ENCODE measurements around the gene IL17RB. TPM values are rescaled to one million over a fixed set of nuclear protein-coding genes. Genes with fewer than 3 reads are reported as not detected.

Gene IL17RB
- total and polyA plus RNA-seq, 2 of the 8 experiments (the other 6 are each of a cell fraction or from before 2014, with no cell fraction given), result 7.0 to 24.6 TPM

DNA sequence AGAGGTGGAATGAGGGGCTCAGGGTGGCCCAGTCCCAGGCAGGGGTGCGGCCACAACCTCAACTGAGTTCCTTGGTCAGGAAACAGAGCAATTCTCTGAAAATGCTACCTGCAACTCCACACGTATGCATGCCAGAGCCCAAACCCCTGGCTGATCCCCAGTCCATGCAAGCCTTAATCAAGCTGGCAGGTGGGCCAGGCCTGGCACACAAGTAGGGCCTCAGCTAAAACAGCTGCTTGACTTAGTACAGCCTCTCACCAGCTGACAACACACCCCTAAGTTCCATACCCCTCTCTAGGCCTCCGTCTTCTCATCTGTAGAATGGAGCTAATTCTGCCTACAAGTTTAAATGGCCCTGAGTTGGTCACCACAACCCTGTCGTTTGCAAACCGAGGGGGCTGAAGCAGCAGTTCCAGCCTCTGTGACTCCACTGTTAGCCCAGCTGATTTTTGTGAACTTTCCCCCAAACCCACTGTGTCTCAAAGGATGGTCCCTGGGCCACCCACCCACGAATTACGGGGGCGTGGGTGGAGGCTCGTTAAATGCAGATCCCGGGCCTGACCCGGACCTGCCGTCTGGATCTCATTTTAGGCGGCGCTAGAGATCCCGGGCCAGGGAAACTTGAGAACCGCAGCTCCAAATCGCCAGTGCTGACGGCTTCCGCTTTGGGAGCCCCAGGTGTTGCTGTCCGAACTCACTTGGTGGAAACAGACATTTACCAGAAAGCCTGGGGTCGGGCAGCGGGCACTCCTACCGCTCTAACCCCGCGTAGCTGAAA, 1.1 kb upstream of the IL17RB start (continued):
- TF ChIP-seq CHD7 (IDR thresholded peaks at IDR 0.05; ENCODE audit: insufficient replicate concordance, low read length), result no peak
- TF ChIP-seq KDM1A (IDR thresholded peaks at IDR 0.05; ENCODE audit: borderline replicate concordance, low read length), result peak; percentile 91
- peak; percentile 9 to 49 (median 30); a peak in 3 of 4 replicates for TF ChIP-seq CTCF (IDR thresholded peaks at IDR 0.05; ENCODE audit: control extremely low read depth in 1 of 3, insufficient read depth in 1 of 3, low read depth in 1 of 3, low read length in 3 of 3)
- peak in 1 of 2 experiments; percentile 45; a peak in 2 of 3 replicates for TF ChIP-seq POLR2A (IDR thresholded peaks at IDR 0.05; ENCODE audit: control extremely low read depth in 1 of 2, low read depth in 2 of 2, low read length in 2 of 2)
- TF ChIP-seq GABPA (IDR thresholded peaks at IDR 0.05; ENCODE audit: borderline replicate concordance, insufficient read depth, low read length), result peak; percentile 68
- peak; percentile 74; the same call in 1 of the 2 replicates for TF ChIP-seq EGR1 (IDR thresholded peaks at IDR 0.05; ENCODE audit: borderline replicate concordance, low read depth, low read length)
- no peak; the same call in 1 of the 2 replicates for TF ChIP-seq YY1 (IDR thresholded peaks at IDR 0.05; ENCODE audit: low read depth, low read length)
